B cell (primary cell): ENCODE results near the gene ADK. TPM values are rescaled to one million over a fixed set of nuclear protein-coding genes. Genes with fewer than 3 reads are reported as not detected.

ENCODE experiments used
- ATAC-seq: fragments of 200-7000 bp; cut with Tn5 transposase; one replicate; pipeline ENCODE4 v1.10.0; 2021; ENCODE audit warnings: low read depth, mild to moderate bottlenecking, moderate number of reproducible peaks, moderate library complexity
- CTCF ChIA-PET: fragments of 350-600 bp; sonication (Branson Sonifier 250); formaldehyde crosslinking; loops from one replicate; lab custom pipeline; 2021; ENCODE audit warnings: antibody characterized with exemption, inconsistent platforms; lab: Charles Lee
- POLR2A ChIA-PET: fragments of 350-600 bp; sonication (Branson Sonifier 250); formaldehyde crosslinking; loops from one replicate; lab custom pipeline; 2021; ENCODE audit warnings: antibody characterized with exemption; lab: Charles Lee
- DNase-seq: peaks from one replicate; pipeline ENCODE4 v3.0.0; 2013
- H2AFZ ChIP-seq: 2 replicates; pipeline ENCODE4 v1.6.1; 2012; ENCODE audit warnings: mild to moderate bottlenecking, low read depth, low read length; ENCODE audit not compliant: insufficient read depth, poor library complexity, severe bottlenecking
- H3K27ac ChIP-seq, 2 donors: 1 replicate in 1 of 2; 2 replicates in 1 of 2; pipeline ENCODE4 v1.5.1; 2012 to 2013; ENCODE audit warnings: low read length in 2 of 2, mild to moderate bottlenecking in 2 of 2, moderate library complexity in 1 of 2
- H3K27me3 ChIP-seq, 4 experiments: fragments of 200-600 bp in 1 of 4; sonication (generic) in 1 of 4; replicated peaks in 1 of 4; 1 replicate in 2 of 4; 2 replicates in 2 of 4; pipeline versions ENCODE4 v1.6.1 to v1.7.0; 2013 to 2016; ENCODE audit warnings: low read length in 3 of 4, mild to moderate bottlenecking in 2 of 4, mixed read lengths in 1 of 4, moderate library complexity in 1 of 4; ENCODE audit not compliant: insufficient read depth in 4 of 4, control insufficient read depth in 3 of 4; ENCODE audit errors: control extremely low read depth in 1 of 4
- H3K36me3 ChIP-seq, 2 experiments: replicated peaks in 1 of 2; 1 replicate in 1 of 2; 2 replicates in 1 of 2; pipeline versions ENCODE4 v1.6.1 to v1.7.1; 2013; ENCODE audit warnings: low read length in 1 of 2; ENCODE audit not compliant: insufficient read depth in 2 of 2, control insufficient read depth in 1 of 2; ENCODE audit errors: control extremely low read depth in 1 of 2, extremely low read depth in 1 of 2
- H3K4me1 ChIP-seq, 2 donors: fragments of 200-600 bp in 1 of 2; sonication (generic) in 1 of 2; 1 replicate in 1 of 2; 2 replicates in 1 of 2; pipeline versions ENCODE4 v1.5.1 to v1.6.1; 2013 to 2017; ENCODE audit warnings: low read length in 2 of 2; ENCODE audit not compliant: control insufficient read depth in 2 of 2, insufficient read depth in 2 of 2
- H3K4me2 ChIP-seq: replicated peaks from 2 replicates; pipeline ENCODE3; 2012; ENCODE audit warnings: mild to moderate bottlenecking, low read depth, low read length; ENCODE audit not compliant: poor library complexity, severe bottlenecking
- H3K4me3 ChIP-seq, 5 experiments: fragments of 200-600 bp in 1 of 5; sonication (generic) in 1 of 5; 1 replicate in 3 of 5; 2 replicates in 2 of 5; pipeline versions ENCODE4 v1.5.1 to v1.7.0; 2011 to 2016; ENCODE audit warnings: low read length in 4 of 5, mild to moderate bottlenecking in 4 of 5, low read depth in 2 of 5, control low read depth in 1 of 5, moderate library complexity in 1 of 5; ENCODE audit not compliant: insufficient read depth in 1 of 5; ENCODE audit errors: control extremely low read depth in 1 of 5, extremely low read depth in 1 of 5
- H3K79me2 ChIP-seq: fragments of 200-600 bp; sonication (generic); one replicate; pipeline ENCODE4 v1.6.0; 2016; ENCODE audit warnings: low read length; ENCODE audit not compliant: control insufficient read depth, insufficient read depth
- H3K9ac ChIP-seq: fragments of 200-600 bp; sonication (generic); 2 replicates; pipeline ENCODE4 v1.6.1; 2017; ENCODE audit warnings: mild to moderate bottlenecking, low read length, moderate library complexity
- H3K9me3 ChIP-seq, 3 donors: one replicate each; pipeline versions ENCODE4 v1.6.1 to v1.7.1; 2013; ENCODE audit warnings: low read length in 2 of 3; ENCODE audit not compliant: control insufficient read depth in 2 of 3, insufficient read depth in 1 of 3; ENCODE audit errors: control extremely low read depth in 1 of 3
- H4K20me1 ChIP-seq: 2 replicates; pipeline ENCODE4 v1.6.0; 2012; ENCODE audit warnings: mild to moderate bottlenecking, low read length; ENCODE audit not compliant: insufficient read depth, control insufficient read depth, poor library complexity, severe bottlenecking
- H3K27ac Mint-ChIP-seq: one replicate; pipeline ENCODE4 v1.8.0; 2021; ENCODE audit warnings: mixed read lengths
- H3K27me3 Mint-ChIP-seq: one replicate; pipeline ENCODE4 v1.8.0; 2021; ENCODE audit warnings: mixed read lengths
- H3K4me1 Mint-ChIP-seq: one replicate; pipeline ENCODE4 v1.8.0; 2021; ENCODE audit warnings: mixed read lengths
- H3K4me3 Mint-ChIP-seq: one replicate; pipeline ENCODE4 v1.8.0; 2021; ENCODE audit warnings: mixed read lengths
- H3K9me3 Mint-ChIP-seq: one replicate; pipeline ENCODE4 v1.8.0; 2022; ENCODE audit warnings: mixed read lengths; ENCODE audit not compliant: insufficient read depth
- EZH2 ChIP-seq: IDR thresholded peaks from 2 replicates; pipeline ENCODE4 v1.6.1; 2012; ENCODE audit warnings: borderline replicate concordance, low read depth, mild to moderate bottlenecking, moderate library complexity, low read length; ENCODE audit not compliant: insufficient read depth, poor library complexity, severe bottlenecking
- WGBS: methylation state at CpG from one replicate; pipeline ENCODE4 v1.1.5; 2013; ENCODE audit warnings: missing lambda C conversion rate; ENCODE audit not compliant: insufficient coverage; 5-methylcytosine and 5-hydroxymethylcytosine counted together
- intact Hi-C: fragments of 100-400 bp; cut with micrococcal nuclease; formaldehyde crosslinking; loops from one replicate; pipeline ENCODE4 v1.10.0; 2022
- polyA plus RNA-seq: library from polyadenylated mRNA; depleted of rRNA; stranded (reverse); fragments of >200 nt; gene quantifications from 2 replicates; pipeline ENCODE4 v1.2.3, GENCODE V29; 2012
- total RNA-seq, 2 donors: library from RNA; stranded (reverse); fragments of 120-200 nt in 1 of 2; gene quantifications; 1 replicate in 1 of 2; 2 replicates in 1 of 2; pipeline versions ENCODE4 v1.2.3 to v1.2.4, GENCODE V29; 2013 to 2022
- TF ChIP-seq, protein P1 (sequence below): fragments of 200-600 bp; IDR thresholded peaks from one replicate; pipeline ENCODE4 v1.8.0; 2022; ENCODE audit warnings: antibody characterized with exemption, mild to moderate bottlenecking

Gene ADK
- total and polyA plus RNA-seq, 2 donors (not counting 1 experiment from before 2014, with no cell fraction given): 37.2 to 52.6 TPM

- Mint-ChIP-seq H3K27ac (peak overlapping the region; percentile 87), H3K9me3 (no peaks in the 10 kb centered on the region), H3K27me3 (no peaks in the 10 kb centered on the region), H3K4me1 (peaks cover 75% of the 10 kb centered on the region), H3K4me3 (peak overlapping the region; percentile 54)
- DNase-seq (no peak), ATAC-seq (no peak)
- Histone ChIP-seq H3K9ac (peak overlapping the region; percentile 10), H3K27me3 (no peaks in the 10 kb centered on the region), H3K36me3 (peaks cover 0 to 3% of the 10 kb centered on the region in 2 experiments), H3K4me3 (no peak overlapping the region), H3K79me2 (peaks cover 88% of the 10 kb centered on the region), H2AFZ (no peak overlapping the region), H4K20me1 (no peaks in the 10 kb centered on the region), H3K27ac (peak overlapping the region; percentile 23 to 80), H3K4me2 (peak overlapping the region; percentile 68), H3K9me3 (no peaks in the 10 kb centered on the region), H3K4me1 (peaks cover 75 to 79% of the 10 kb centered on the region in 2 donors)
- intact Hi-C loops: loop anchor here (1.0 kb wide), 1 partner anchor 14 kb away; the partner anchor contains the start of gene ADK
- TF ChIP-seq, protein P1, sequence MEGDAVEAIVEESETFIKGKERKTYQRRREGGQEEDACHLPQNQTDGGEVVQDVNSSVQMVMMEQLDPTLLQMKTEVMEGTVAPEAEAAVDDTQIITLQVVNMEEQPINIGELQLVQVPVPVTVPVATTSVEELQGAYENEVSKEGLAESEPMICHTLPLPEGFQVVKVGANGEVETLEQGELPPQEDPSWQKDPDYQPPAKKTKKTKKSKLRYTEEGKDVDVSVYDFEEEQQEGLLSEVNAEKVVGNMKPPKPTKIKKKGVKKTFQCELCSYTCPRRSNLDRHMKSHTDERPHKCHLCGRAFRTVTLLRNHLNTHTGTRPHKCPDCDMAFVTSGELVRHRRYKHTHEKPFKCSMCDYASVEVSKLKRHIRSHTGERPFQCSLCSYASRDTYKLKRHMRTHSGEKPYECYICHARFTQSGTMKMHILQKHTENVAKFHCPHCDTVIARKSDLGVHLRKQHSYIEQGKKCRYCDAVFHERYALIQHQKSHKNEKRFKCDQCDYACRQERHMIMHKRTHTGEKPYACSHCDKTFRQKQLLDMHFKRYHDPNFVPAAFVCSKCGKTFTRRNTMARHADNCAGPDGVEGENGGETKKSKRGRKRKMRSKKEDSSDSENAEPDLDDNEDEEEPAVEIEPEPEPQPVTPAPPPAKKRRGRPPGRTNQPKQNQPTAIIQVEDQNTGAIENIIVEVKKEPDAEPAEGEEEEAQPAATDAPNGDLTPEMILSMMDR: no peak
- no peak for TF ChIP-seq EZH2
- 67% methylated on average over 1 of the region's 6 CpGs for WGBS
- POLR2A ChIA-PET: interaction anchor here (0.7 to 3.0 kb wide), 5 partner anchors 9 to 418 kb away, joined by 3 to 17 read pairs (median 5); partner anchors contain the start of genes ADK and AP3M1
- CTCF ChIA-PET: interaction anchor here (0.5 to 3.1 kb wide), 7 partner anchors 8 to 1022 kb away, joined by 3 to 17 read pairs (median 5); partner anchors contain the start of genes ADK and AP3M1
Observed at GRCh38 chr10:74164716-74165529, 13.9 kb downstream of the ADK start.
